CD4-positive, alpha-beta T cell treated with Interleukin-2 at 100 ng/mL for 4 hours (primary cell): ENCODE data around the gene ZAP70.
A peak's percentile ranks its signal among the peaks of the same experiment; 100 is the strongest.
"Not testable (repeated sequence)": the region's sequence is repeated elsewhere in the genome, so short reads cannot be mapped to it uniquely, and the experiment has no call there.

Experiments
- DNase-seq: peaks from one replicate; pipeline ENCODE4 v3.0.0-alpha.2; 2020; ENCODE audit warnings: low spot score

Gene ZAP70

GRCh38 chr2:97713296-97714083 lies at the start of gene ZAP70:
TSS of gene ZAP70 (plus strand) at chr2:97713576. CDS start at chr2:97724037, 10,461 bp downstream.
- DNase-seq = peak; percentile 65

- DNase-seq = no peak
Measured at GRCh38 chr2:97663626-97663961, 49.8 kb upstream of the ZAP70 start.

GRCh38 chr2:97663962-97664635 lies 49.3 kb upstream of the ZAP70 start, which contains the start of gene ACTR1B:
TSS of gene ACTR1B (minus strand) at chr2:97664044. CDS start at chr2:97663890, 154 bp downstream.
- DNase-seq = peak; percentile 98

GRCh38 chr2:97664636-97664970 lies 48.8 kb upstream of the ZAP70 start:
- no peak for DNase-seq

- no peak for DNase-seq
Measured at GRCh38 chr2:97669448-97669847, 43.9 kb upstream of the ZAP70 start, which contains the start of gene C2orf92. TSS of gene C2orf92 (plus strand) at chr2:97669713. CDS start at chr2:97669789, 76 bp downstream.

GRCh38 chr2:97670471-97670870 lies 42.9 kb upstream of the ZAP70 start:
- DNase-seq = no peak

- no peak for DNase-seq
Measured at GRCh38 chr2:97671526-97671925, 41.9 kb upstream of the ZAP70 start.

GRCh38 chr2:97672606-97673140 lies 40.7 kb upstream of the ZAP70 start:
- DNase-seq = not testable (repeated sequence)

- DNase-seq = no peak
Measured at GRCh38 chr2:97673182-97673914, 40.0 kb upstream of the ZAP70 start.

GRCh38 chr2:97673915-97674283 lies 39.5 kb upstream of the ZAP70 start:
- no peak for DNase-seq

GRCh38 chr2:97675430-97676113 lies 37.8 kb upstream of the ZAP70 start:
- no peak for DNase-seq

- no peak for DNase-seq
Measured at GRCh38 chr2:97676620-97677019, 36.8 kb upstream of the ZAP70 start.

GRCh38 chr2:97677480-97677879 lies 35.9 kb upstream of the ZAP70 start:
- no peak for DNase-seq

- no peak for DNase-seq
Measured at GRCh38 chr2:97678298-97678697, 35.1 kb upstream of the ZAP70 start.

- not testable (repeated sequence) for DNase-seq
Measured at GRCh38 chr2:97687235-97687634, 26.1 kb upstream of the ZAP70 start.

GRCh38 chr2:97688062-97688827 lies 25.1 kb upstream of the ZAP70 start:
- no peak for DNase-seq

GRCh38 chr2:97691166-97691565 lies 22.2 kb upstream of the ZAP70 start:
- DNase-seq = no peak

- no peak for DNase-seq
Measured at GRCh38 chr2:97693476-97693875, 19.9 kb upstream of the ZAP70 start.

GRCh38 chr2:97695744-97696143 lies 17.6 kb upstream of the ZAP70 start:
- no peak for DNase-seq

- DNase-seq = peak; percentile 93
Measured at GRCh38 chr2:97697252-97698235, 15.8 kb upstream of the ZAP70 start.
